Liver (tissue), 9 donors: ENCODE results near the gene OST4. TPM values are rescaled to one million over a fixed set of nuclear protein-coding genes. Genes with fewer than 3 reads are reported as not detected.

Source experiments
- DNase-seq: peaks from one replicate; pipeline ENCODE4 v3.0.0-alpha.2; 2017; ENCODE audit warnings: low spot score
- H3K27ac ChIP-seq, 2 donors: one replicate each; pipeline ENCODE4 v1.7.0; 2013; ENCODE audit warnings: inconsistent platforms in 2 of 2, low read length in 2 of 2, control low read depth in 1 of 2, low read depth in 1 of 2, mild to moderate bottlenecking in 1 of 2
- H3K27me3 ChIP-seq, 4 donors: one replicate each; pipeline versions ENCODE4 v1.6.1 to v1.7.0; 2013; ENCODE audit warnings: low read length in 3 of 4, inconsistent platforms in 1 of 4, mild to moderate bottlenecking in 1 of 4, moderate library complexity in 1 of 4; ENCODE audit not compliant: control insufficient read depth in 4 of 4, insufficient read depth in 4 of 4
- H3K36me3 ChIP-seq, 4 donors: one replicate each; pipeline versions ENCODE4 v1.6.1 to v1.7.0; 2013; ENCODE audit warnings: low read length in 3 of 4, mild to moderate bottlenecking in 3 of 4, low read depth in 1 of 4, moderate library complexity in 1 of 4; ENCODE audit not compliant: control insufficient read depth in 4 of 4, insufficient read depth in 3 of 4
- H3K4me1 ChIP-seq, 4 donors: one replicate each; pipeline versions ENCODE4 v1.6.1 to v1.7.0; 2013; ENCODE audit warnings: low read length in 3 of 4, mild to moderate bottlenecking in 3 of 4, moderate library complexity in 1 of 4; ENCODE audit not compliant: control insufficient read depth in 4 of 4, insufficient read depth in 4 of 4
- H3K4me3 ChIP-seq, 3 donors: one replicate each; pipeline versions ENCODE4 v1.6.1 to v1.7.0; 2013; ENCODE audit warnings: low read length in 3 of 3, control low read depth in 1 of 3, low read depth in 1 of 3, mild to moderate bottlenecking in 1 of 3
- H3K9ac ChIP-seq, 2 donors: one replicate each; pipeline ENCODE4 v1.7.0; 2013; ENCODE audit warnings: low read length in 2 of 2, mild to moderate bottlenecking in 2 of 2, moderate library complexity in 2 of 2, control low read depth in 1 of 2, low read depth in 1 of 2
- H3K9me3 ChIP-seq, 4 donors: one replicate each; pipeline versions ENCODE4 v1.6.1 to v1.7.0; 2013; ENCODE audit warnings: low read length in 3 of 4; ENCODE audit not compliant: control insufficient read depth in 4 of 4
- ATF3 ChIP-seq: IDR thresholded peaks from 2 replicates; pipeline ENCODE4 v1.6.1; 2016; ENCODE audit warnings: antibody characterized with exemption
- CTCF ChIP-seq: fragments of 150-350 bp; IDR thresholded peaks from 2 replicates; pipeline ENCODE4 v1.5.1; 2017; ENCODE audit warnings: improper control_type of control experiment, low read depth, low read length; ENCODE audit not compliant: missing input control
- EGR1 ChIP-seq, 2 donors: IDR thresholded peaks; 2 replicates each; pipeline ENCODE4 v1.6.1; 2016 to 2018; ENCODE audit warnings: antibody characterized with exemption in 2 of 2, low read depth in 2 of 2
- FOXA1 ChIP-seq: IDR thresholded peaks from 2 replicates; pipeline ENCODE4 v1.6.1; 2016; ENCODE audit warnings: antibody characterized with exemption
- GABPA ChIP-seq, 2 donors: IDR thresholded peaks in 1 of 2; conservative IDR thresholded peaks in 1 of 2; 2 replicates each; pipeline ENCODE4 v1.6.1; 2016; ENCODE audit warnings: antibody characterized with exemption in 2 of 2, mild to moderate bottlenecking in 1 of 2, moderate library complexity in 1 of 2
- HNF4A ChIP-seq, 2 donors: conservative IDR thresholded peaks; 2 replicates each; pipeline ENCODE4 v1.6.1; 2016; ENCODE audit warnings: antibody characterized with exemption in 2 of 2, mild to moderate bottlenecking in 2 of 2
- HNF4G ChIP-seq: IDR thresholded peaks from 2 replicates; pipeline ENCODE4 v1.6.1; 2016; ENCODE audit warnings: antibody characterized with exemption
- JUND ChIP-seq, 2 donors: IDR thresholded peaks; 2 replicates each; pipeline ENCODE4 v1.6.1; 2016; ENCODE audit warnings: antibody characterized with exemption in 2 of 2
- NR2F2 ChIP-seq: IDR thresholded peaks from 2 replicates; pipeline ENCODE4 v1.6.1; 2016; ENCODE audit warnings: antibody characterized with exemption
- RAD21 ChIP-seq, 2 donors: IDR thresholded peaks; 2 replicates each; pipeline ENCODE4 v1.6.1; 2016; ENCODE audit warnings: antibody characterized with exemption in 2 of 2, mild to moderate bottlenecking in 2 of 2
- REST ChIP-seq: IDR thresholded peaks from 2 replicates; pipeline ENCODE4 v1.6.1; 2016; ENCODE audit warnings: antibody characterized with exemption, mild to moderate bottlenecking
- RXRA ChIP-seq, 2 donors: IDR thresholded peaks; 2 replicates each; pipeline ENCODE4 v1.6.1; 2017 to 2018; ENCODE audit warnings: antibody characterized with exemption in 2 of 2, mild to moderate bottlenecking in 1 of 2
- SP1 ChIP-seq: IDR thresholded peaks from 2 replicates; pipeline ENCODE4 v1.6.1; 2018; ENCODE audit warnings: antibody characterized with exemption, mild to moderate bottlenecking
- TAF1 ChIP-seq: conservative IDR thresholded peaks from 2 replicates; pipeline ENCODE4 v1.6.1; 2016; ENCODE audit warnings: antibody characterized with exemption, mild to moderate bottlenecking
- ZBTB33 ChIP-seq: IDR thresholded peaks from 2 replicates; pipeline ENCODE4 v1.6.1; 2016; ENCODE audit warnings: antibody characterized with exemption
- WGBS: extraction: QIAGEN DNeasy Blood & Tissue Kit; methylation state at CpG from one replicate; pipeline ENCODE4 v1.1.7; 2013; 5-methylcytosine and 5-hydroxymethylcytosine counted together
- polyA plus RNA-seq, 2 donors: library from polyadenylated mRNA; stranded (reverse) in 1 of 2; unstranded in 1 of 2; fragments of 200-250 nt in 1 of 2; fragments of >200 nt in 1 of 2; fragmentation: Nextera tagmentation in 1 of 2; extraction: Ambion mirVana in 1 of 2; gene quantifications; one replicate each; pipeline versions ENCODE4 v1.2.1 to v1.2.3, GENCODE V29; 2013 to 2015
- total RNA-seq, 2 donors: library from RNA; depleted of rRNA; stranded (reverse); fragments of >200 nt; gene quantifications; one replicate each; pipeline ENCODE4 v1.2.3, GENCODE V29; 2014
- donor health status: healthy.
- donor health status: healthy.
- donor health status: healthy.
- donor health status: healthy.
- donor health status: healthy.

OST4 gene
- total and polyA plus RNA-seq, 4 donors = 94.8 to 377 (median 206) TPM

GRCh38 chr2:27040282-27040681 lies 31.2 kb downstream of the OST4 start:
- no peak overlapping the region for H3K9ac ChIP-seq
- peaks cover 0 to 11% (median 3%) of the 10 kb centered on the region in 4 donors for H3K4me1 ChIP-seq
- DNase-seq = no peak
- no peaks in the 10 kb centered on the region for H3K27me3 ChIP-seq
- peaks cover 25 to 72% (median 55%) of the 10 kb centered on the region in 4 donors for H3K36me3 ChIP-seq
- 87% methylated on average over 8 of the region's 8 CpGs for whole genome bisulfite sequencing
- no peak overlapping the region for H3K27ac ChIP-seq
- no peaks in the 10 kb centered on the region for H3K9me3 ChIP-seq
- no peak overlapping the region for H3K4me3 ChIP-seq
- TF ChIP-seq NR2F2 (no peak), HNF4A (conservative IDR thresholded peaks at IDR 0.05) (peak in 1 of 2 donors; percentile 29)

GRCh38 chr2:27039871-27040270 lies 31.6 kb downstream of the OST4 start:
- TF ChIP-seq FOXA1 (no peak), REST (no peak), RAD21 (IDR thresholded peaks at IDR 0.05) (no peak), GABPA (IDR thresholded peaks at IDR 0.05 in 1 of 2, conservative IDR thresholded peaks at IDR 0.05 in 1 of 2) (no peak), ZBTB33 (no peak), CTCF (no peak), HNF4A (conservative IDR thresholded peaks at IDR 0.05) (no peak), JUND (IDR thresholded peaks at IDR 0.05) (no peak), EGR1 (IDR thresholded peaks at IDR 0.05; ENCODE audit: low read depth in 2 of 2) (no peak), ATF3 (no peak), HNF4G (no peak), SP1 (no peak), RXRA (IDR thresholded peaks at IDR 0.05) (no peak), NR2F2 (no peak), TAF1 (no peak)
- WGBS = 96% methylated on average over 7 of the region's 7 CpGs
- no peak for DNase-seq
- H3K36me3 ChIP-seq = peaks cover 25 to 75% (median 57%) of the 10 kb centered on the region in 4 donors
- H3K27me3 ChIP-seq = no peaks in the 10 kb centered on the region
- peaks cover 0 to 11% (median 3%) of the 10 kb centered on the region in 4 donors for H3K4me1 ChIP-seq
- H3K9me3 ChIP-seq = no peaks in the 10 kb centered on the region
- no peak overlapping the region for H3K27ac ChIP-seq
- H3K9ac ChIP-seq = no peak overlapping the region
- H3K4me3 ChIP-seq = no peak overlapping the region
